Central memory CD4-positive, alpha-beta T cell (primary cell): Measurements from ENCODE around the gene TVP23A.
"Not testable (repeated sequence)": the region's sequence is repeated elsewhere in the genome, so short reads cannot be mapped to it uniquely, and the experiment has no call there.

Source experiments
- DNase-seq: peaks from one replicate; pipeline ENCODE4 v3.0.0; 2022

Gene TVP23A

DNA sequence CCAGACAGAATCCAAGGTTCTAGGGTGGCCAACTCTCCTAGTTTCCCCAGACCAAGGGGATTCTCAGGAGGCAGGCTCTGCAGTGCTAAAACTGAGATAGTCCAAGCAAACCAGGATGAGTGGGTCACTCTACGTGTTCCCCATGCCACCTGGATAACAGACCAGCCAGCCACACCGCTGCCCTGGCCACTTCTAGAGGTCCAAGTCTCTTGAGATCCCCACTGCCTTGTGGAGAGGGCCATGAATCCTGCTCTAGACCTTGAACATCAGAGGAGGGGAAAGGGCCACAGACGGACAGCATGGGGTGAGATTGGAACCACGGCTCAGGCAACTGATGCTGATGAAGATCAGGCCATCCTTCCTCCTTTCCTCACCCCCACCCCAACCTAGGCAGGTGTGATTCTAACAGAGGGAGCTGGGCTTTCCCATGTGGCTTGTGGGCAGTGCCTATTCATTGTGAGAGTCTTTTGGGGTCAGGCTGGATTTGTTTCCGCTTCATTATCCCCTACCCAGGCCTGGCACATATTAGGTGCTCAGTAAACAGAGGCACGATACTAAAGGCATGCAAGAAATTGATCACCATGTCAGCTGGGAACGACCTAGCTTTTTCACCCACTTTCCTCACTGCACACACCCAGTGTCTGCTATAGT, 16.8 kb upstream of the TVP23A start:
- DNase-seq, result no peak

DNA sequence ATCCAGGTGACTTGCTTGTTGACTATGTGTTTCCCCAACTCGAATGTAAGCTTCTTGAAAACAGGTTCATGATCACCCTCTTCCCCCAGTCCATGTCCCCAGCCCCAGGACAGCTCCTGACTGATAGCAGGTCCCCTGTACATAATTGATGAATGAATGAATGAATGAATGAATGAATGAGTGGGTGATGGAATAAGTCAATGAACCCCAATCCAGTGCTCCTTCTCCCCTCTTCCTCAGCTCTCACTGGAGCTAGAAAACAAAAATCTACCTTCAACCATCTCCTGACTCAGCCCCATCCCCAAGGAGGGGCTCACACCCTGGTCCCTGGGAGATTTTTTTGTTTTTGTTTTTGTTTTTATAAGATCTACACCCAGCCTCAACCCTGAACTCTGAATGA, 16.2 kb upstream of the TVP23A start:
- DNase-seq, result no peak

DNA sequence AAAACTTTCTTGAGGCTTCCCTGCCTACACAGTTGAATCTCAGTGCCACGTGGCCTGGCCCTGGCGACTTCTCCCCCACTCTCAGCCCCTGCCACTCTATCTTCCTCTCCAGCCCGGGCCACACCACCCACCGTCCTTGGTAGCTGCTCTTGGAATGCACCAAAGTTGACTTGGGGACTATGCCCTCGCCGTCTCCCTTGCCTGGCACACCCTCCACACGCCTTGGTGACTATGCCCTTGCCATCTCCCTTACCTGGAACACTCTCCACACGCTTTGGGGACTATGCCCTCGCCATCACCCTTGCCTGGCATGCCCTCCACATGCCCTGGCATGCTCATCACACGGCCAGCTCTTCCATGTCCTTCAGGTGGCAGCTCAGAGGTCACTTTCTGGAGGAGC, 15.5 kb upstream of the TVP23A start:
- no peak for DNase-seq

DNA sequence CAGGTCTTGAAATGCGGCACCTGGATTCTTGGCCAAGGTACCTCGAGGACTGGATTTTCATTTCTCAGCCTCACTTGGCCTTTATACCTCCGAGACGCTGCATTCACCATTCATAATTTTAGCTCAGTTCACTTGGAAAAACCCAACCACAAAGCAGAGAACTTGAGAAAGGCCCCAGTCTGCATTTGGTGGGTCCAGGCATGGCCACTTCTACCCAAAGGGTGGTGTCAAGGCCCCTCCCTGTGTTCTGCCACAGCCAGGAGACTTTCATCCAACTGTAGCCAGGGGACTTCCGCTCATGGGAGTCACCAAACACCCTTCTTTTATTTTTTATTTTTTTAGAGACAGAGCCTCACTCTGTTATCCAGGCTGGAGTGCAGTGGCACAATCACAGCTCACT, 14.7 kb upstream of the TVP23A start:
- DNase-seq, result no peak

DNA sequence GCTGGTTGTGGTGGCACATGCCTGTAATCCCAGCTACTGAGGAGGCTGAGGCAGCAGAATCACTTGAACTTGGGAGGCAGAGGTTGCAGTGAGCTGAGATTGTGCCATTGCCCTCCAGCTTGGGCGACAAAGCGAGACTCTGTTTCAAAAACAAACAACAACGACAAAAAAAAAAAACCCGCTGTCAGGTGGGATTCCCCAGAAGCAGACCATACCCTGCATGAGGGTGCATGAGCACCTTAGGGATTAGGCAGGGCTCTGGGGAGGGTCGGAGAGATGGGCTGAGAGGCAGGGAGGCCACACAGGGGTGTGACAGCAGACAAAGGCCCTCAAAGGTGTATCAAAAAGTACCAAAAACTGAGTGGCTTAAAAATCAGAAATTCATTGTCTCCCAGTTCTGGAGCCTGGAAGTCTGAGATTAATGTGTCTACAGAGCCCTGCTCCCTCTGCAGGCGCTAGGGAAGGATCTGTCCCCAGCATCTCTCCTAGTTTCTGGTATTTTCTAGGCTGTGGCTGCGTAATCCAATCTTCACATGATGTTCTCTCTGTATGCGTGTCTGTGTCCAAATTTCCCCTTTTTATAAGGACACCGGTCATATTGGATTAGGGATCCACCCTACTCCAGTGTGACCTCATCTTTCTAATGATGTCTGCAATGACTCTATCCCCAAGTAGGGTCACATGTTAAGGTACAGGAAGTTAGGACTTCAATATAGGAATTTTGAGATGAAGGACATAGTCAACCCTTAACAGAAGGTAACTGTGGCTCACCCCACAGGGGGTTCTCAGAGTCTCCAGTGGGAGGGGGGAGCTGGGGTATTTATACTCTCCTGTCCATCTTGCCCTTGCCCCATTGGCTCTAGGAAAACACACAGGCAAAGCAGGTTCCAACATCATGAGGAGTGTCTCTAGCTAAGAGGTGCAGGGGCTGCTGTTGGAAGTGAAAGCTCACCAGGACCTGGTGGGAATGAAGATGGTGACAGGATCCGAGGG, 13.6 kb upstream of the TVP23A start:
- no peak for DNase-seq

DNA sequence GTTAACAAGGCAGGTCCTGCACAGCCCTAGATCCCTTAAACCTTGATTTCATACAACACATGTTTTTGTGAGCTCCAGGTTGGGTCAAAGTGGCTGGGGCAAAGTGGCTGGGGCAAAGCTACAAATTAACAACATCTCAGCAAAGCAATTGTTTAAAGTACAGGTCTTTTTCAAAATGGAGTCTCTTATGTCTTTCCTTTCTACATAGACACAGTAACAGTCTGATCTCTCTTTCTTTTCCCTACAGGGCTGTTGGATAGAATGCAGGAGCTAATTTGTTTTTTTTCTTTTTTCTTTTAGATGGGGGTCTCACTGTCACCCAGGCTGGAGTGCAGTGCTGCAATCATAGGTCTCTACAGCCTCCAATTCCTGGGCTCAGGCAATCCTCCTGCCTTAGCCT, 11.6 kb upstream of the TVP23A start:
- not testable (repeated sequence) for DNase-seq

DNA sequence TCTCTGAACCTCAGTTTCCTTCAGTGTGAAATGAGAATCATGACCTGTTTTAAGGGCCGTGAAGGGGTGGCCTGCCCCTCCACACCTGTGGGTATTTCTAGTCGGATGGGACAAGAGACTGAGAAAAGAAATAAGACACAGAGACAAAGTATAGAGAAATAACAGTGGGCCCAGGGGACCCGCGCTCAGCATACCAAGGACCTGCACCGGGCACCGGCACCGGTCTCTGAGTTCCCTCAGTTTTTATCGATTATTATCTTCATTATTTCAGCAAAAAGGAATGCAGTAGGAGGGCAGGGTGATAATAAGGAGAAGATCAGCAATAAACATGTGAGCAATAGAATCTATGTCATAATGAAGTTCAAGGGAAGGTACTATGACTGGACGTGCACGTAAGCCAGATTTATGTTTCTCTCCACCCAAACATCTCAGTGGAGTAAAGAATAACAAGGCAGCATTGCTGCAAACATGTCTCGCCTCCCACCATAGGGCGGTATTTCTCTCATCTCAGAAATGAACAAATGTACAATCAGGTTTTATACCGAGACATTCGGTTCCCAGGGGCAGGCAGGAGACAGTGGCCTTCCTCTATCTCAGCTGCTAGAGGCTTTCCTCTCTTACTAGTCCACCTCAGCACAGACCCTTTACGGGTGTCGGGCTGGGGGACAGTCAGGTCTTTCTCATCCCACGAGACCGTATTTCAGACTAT, 10.9 kb upstream of the TVP23A start:
- not testable (repeated sequence) for DNase-seq

DNA sequence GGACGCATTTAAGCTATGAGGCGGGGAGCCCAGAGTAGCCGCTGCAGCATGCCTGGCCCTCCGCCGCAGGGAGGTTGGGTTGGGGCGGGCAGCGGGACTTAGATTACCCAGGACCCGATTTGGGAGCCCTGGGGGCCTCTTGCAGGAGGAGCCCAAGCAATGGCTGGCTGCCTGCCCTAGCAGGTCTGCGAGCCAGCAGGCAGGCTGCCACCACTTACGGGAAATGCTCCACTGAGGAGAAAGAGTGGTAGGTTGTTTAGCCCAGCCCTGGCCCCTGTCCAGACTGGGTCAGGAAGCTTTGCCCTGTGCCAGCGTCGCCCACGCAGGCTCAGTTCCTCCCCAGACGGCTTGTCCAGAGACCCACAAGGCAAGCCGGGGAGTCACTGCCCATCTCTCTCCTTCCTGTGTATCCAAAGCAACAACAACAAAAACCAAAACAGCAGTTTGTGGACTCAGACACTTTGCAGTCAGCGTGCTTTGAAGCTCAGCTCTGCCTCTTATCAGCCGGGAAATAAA, 10.3 kb upstream of the TVP23A start:
- no peak for DNase-seq

DNA sequence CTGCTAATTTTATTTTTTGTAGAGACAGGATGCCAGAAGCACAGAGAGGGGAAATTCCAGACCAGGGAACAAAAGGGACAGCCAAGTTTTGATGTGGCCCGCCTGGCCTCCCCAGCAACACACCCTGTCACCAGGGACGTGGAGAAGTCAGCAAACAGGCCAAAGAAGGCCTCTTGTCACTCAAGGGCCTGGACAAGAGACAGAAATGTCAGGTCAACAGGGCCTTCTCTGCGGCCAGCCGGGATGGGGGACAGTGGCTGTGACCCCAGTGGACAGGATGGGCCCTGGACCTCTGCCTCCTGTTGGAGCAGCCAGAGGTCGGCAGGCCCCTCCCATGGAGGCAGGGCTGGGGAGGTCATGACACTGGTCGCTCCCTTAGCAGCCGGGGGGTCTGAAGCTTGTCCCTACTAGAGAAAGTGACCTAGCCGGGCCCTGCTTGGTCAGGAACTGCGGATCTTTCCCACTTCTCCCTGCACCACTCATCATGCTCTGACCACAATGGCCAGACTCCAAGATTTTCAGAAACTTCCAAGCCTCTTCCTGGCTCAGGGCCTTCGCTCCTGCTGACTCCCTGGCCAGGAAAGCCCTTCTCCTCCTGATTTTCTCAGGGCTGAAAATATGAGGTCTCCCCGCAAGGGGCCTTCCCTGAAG, 9.2 kb upstream of the TVP23A start:
- no peak for DNase-seq

DNA sequence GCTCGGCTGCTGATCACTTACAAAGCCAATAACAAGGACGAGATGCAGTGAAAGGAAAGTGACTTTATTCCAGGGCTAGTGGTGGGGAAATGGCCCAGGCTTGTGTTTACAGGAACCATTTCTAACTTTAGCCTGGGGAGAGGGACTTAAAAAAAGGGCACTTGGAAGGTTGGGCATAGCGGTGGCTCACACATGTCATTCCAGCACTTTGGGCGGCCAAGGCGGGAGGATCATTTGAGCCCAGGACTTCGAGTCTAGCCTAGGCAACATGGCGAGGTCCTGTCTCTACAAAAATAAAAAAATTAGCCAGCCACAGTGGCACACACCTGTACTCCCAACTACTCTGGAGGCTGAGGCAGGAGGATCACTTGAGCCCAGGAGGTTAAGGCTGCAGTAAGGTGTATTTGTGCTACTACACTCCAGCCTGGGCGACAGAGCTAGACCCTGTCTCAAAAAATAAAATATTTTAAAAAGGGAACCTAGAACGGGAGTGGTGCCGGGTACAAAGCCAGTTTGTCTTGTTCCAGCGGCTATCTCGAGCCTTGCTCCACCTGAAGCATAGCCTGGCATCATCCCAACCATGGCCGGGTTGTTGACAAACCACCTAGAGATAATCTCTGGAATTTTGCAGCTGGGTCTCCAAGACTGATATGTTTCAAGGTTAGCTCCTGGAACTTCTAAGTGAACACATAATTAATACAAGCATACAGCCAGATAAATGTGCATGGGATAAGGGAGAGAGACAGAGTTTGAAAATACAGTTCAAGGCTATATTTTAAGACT, 5.7 kb upstream of the TVP23A start:
- DNase-seq, result no peak

DNA sequence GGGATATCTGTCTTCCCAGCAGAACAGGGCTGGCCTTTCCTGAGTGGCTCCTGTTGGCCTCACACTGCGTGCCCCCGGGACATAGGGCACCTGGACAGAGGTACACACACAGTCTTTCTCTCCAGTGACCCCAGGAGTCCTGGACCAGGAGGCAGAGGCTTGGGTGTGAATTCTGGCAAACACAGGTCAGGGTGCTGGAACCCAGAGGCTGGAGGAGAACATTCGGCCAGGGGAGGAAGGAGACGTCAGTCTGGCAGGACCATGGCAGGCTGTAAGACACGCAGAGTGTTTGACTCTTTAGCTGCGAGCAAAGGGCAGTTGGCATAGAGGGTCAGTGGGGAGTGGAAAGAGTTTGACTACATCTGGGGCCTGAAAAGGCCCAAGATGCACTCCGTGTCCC, 4.1 kb upstream of the TVP23A start:
- no peak for DNase-seq

DNA sequence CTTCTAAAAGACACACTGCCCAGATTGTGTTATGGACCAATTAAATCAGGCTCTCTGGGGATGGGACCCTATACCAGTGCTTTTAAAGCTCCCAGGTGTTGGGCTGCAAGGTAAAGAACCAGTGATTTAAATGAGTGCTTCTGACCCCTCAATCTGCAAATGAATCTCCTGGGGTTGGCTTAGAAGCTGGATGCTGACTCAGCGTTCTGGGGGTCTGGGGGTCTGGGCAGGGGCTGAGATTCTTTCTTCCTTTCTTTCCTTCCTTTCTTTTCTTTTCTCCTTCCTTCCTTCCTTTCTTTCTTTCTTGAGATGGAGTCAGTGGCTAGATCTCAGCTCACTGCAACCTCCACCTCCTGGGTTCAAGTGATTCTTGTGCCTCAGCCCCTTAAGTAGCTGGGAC, 2.0 kb upstream of the TVP23A start:
- no peak for DNase-seq

DNA sequence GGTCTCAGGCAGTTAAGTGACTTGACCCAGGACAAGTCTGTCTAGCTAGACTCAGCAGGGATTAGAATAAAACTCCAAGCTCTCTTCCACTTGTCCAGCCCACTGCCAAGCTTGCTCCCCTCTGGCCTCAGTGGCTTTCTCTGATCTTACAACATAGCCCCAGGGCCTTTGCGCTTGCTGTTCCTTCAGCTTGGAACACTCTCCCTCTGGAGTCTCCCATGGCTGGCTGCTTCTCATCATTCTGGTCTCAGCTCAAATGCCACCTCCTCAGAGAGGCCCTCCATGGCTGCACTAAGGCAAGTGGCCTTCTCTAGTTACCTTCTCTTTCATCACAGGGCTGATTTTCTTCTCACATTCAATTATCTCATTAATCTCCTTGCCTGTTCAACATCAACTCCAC, 1.1 kb downstream of the TVP23A start:
- DNase-seq, result no peak

DNA sequence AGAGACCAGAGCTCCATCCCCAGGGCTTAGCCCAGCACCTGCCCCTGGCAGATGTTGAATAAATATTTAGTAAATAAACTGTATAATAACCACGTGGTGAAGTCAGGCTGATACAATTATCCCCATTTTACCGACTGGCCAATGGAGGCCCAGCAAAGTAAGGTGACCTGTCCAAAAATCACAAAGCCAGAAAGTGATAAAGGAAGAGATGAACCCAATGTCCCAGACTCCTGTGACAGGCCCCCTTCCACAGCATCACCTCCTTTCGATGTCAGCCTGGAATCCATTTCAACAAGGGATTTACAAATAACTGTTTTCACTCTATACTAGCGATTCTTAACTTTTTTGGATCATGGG, 5.5 kb downstream of the TVP23A start:
- no peak for DNase-seq

DNA sequence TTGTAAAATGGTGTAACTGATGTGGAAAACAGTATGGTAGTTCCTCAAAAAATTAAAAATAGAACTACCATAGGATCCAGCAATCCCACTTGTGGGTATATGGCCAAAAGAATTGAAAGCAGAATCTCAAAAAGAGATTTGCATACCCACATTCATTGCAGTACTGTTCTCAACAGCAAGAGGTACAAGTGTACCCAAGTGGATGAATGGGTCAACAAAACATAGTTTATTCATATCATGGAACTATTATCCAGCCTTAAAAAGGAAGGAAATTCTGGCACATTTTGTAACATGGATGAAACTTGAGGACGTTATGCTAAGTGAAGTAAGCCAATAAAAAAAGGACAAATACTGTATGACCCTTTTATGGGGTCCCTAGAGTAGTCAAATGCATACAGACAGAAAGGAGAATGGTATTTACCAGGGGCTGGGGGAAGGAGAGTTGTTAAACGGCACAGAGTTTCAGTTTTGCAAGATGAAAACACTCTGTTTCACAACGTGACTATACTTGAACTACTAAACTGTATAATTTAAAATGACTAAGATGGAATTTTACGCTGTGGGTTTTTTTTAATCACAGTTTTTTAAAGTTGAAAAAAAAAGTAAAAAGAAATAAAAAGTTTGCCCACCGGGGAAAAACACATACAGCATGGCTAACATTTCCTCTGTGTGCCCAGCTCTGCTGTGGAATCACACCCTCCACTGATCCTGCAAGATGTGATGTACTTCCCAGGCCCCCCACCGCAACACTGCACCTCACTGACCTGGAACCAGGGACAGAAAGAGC, 6.1 kb downstream of the TVP23A start:
- DNase-seq, result no peak

DNA sequence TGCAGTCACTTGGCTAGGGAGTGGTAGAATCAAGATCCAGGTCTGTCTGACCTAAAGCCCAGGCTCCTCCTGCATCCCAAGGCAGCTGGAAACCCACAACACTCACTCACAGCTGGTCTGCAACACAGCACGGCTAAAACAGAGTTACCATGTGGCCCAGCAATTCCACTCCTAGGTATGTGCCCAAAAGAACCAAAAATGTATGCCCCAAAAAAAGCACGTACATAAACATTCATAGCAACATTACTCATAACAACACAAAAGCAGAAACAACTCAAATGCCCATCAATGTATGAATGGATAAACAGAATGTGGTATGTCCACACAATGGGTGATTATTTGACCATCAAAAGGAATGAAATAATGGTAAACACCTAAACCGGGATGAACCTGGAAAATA, 8.9 kb downstream of the TVP23A start:
- DNase-seq, result no peak

DNA sequence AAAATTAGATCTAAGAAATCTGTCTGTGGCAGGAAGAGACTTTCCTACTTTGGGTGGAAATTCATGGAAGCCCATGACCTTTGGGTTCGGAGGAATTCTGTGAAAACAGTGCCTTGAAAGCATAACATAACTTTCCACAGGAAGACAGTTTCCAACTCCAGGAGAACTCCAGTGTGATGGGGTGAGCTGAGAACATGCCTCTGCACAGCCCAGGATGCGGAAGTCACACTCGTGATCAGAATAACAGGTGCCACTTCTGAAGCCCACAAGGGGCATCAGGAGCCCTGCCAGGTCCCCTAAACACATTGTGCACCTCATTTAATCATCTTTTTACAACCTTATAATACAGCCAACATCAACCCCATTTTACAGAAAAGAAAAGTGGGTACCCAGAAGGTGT, 9.7 kb downstream of the TVP23A start:
- no peak for DNase-seq

DNA sequence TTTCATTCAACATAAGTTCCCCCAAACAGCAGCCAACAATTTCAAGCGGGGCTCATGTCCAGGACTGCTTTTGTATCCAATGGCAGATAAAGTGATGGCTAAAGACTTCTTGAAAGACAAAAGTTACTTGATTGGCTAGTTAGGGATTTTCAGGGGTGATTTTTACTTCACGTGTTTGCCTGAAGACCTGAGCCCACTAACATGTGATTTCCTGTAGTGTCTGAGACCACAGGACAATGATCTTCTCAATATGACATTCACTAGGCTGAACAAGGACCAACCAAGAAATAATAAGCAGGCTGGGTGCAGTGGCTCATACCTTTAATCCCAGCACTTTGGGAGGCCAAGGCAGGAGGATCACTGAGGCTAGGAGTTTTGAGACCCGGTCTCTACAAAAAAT, 10.4 kb downstream of the TVP23A start:
- no peak for DNase-seq

DNA sequence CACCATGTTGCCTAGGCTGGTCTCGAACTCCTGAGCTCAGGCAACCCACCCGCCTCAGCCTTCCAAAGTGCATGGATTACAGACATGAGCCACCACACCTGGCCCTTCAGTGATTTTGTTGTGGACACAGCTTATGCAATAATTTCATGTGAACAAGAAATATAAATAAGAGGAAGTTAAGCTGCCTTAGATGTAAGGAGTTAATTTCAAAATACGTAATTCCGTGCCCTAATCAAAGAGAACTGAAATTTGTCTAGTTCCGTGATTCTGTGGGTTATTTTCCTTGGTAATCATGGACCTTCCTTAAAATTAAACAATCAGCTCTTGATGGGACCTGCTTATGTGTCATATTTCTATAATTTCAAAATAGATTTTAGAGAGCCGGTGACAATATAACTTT, 11.9 kb downstream of the TVP23A start:
- no peak for DNase-seq

DNA sequence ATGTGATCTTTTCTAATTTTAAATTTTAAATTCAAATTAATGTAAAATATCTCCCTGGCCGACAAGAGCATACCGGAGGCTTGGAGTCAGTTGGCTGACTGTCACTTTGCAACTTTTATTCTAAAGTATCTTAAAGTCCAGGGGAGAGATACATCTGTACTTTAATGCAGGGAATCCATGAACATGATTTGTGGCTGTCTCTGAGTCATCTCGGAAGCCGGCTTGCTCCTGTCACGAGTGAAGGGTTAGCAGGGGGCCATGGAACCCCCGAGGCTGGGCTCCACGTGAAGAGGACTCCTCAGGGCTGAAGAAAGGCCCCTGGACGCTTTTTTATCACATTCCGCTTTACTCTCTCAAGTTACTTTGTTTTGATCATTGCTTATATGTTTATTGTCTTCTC, 13.3 kb downstream of the TVP23A start:
- DNase-seq, result no peak

DNA sequence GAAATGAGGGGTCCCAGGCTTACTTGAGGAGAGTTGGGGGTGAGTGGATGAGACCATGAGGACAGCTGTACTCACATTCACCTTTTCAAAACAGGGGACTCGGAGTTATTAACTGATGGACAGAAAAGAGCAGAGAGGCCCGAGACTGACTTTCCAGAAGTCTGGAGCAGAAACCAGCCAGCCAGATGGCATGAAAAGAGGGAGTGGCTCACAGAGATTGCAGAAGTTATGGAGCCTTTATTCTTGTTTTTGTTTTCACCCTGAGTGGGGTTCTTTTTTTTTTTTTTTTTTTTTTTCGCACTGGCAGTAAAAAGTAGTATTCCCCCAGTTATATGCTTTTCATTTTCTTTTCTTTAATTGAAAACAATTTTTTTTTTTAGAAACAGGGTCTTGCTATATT, 18.9 kb downstream of the TVP23A start:
- DNase-seq, result no peak
